Hindlimb muscle (tissue), 1 donor: ENCODE measurements around the gene SOX4. TPM values are rescaled to one million over a fixed set of nuclear protein-coding genes. Genes with fewer than 3 reads are reported as not detected.
"Not testable (repeated sequence)": the region's sequence is repeated elsewhere in the genome, so short reads cannot be mapped to it uniquely, and the experiment has no call there.

Source experiments
- DNase-seq: peaks from one replicate; pipeline ENCODE4 v3.0.0-alpha.2; 2013
- polyA plus RNA-seq: library from polyadenylated mRNA; unstranded; fragments of 120-200 nt; gene quantifications from one replicate; pipeline ENCODE4 v1.2.1, GENCODE V29; 2013; ENCODE audit not compliant: insufficient read length

Gene SOX4
- 43.1 TPM for polyA plus RNA-seq

DNA sequence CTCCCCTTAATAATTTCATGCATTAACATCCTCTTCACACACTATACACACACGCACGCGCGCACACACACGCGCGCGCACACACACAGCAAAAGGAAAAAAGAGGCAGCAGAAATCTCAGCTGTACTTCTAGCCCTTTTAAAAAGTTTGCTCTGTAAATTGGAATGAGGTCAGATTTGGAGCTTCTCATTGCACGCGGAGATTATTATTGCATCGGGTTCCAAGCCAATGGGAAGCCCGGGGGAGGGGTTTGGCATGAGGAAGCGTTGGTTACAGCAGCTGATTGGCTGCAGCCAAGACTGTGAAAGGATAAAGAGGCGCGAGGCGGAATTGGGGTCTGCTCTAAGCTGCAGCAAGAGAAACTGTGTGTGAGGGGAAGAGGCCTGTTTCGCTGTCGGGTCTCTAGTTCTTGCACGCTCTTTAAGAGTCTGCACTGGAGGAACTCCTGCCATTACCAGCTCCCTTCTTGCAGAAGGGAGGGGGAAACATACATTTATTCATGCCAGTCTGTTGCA is at the start of gene SOX4:
SOX4 (plus strand) TSS at position 340 of the 515 bp plus-strand sequence. CDS start 784 bp downstream, outside the sequence.
- DNase-seq, result peak; percentile 98

DNA sequence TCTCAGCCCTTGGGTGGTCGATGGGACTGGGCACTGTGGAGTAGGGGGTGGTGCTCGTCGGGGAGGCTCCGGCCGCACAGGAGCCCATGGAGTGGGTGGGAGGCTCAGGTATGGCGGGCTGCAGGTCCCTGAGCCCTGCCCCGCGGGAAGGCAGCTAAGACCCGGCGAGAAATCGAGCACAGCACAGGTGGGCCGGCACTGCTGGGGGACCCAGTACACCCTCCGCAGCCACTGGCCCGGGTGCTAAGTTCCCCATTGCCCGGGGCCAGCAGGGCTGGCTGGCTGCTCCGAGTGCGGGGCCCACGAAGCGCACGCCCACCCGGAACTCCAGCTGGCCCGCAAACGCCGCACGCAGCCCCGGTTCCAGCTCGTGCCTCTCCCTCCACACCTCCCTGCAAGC is 41.3 kb upstream of the SOX4 start:
- DNase-seq, result not testable (repeated sequence)

GRCh38 chr6:21554286-21554685 is 39.3 kb upstream of the SOX4 start:
- no peak for DNase-seq

DNA sequence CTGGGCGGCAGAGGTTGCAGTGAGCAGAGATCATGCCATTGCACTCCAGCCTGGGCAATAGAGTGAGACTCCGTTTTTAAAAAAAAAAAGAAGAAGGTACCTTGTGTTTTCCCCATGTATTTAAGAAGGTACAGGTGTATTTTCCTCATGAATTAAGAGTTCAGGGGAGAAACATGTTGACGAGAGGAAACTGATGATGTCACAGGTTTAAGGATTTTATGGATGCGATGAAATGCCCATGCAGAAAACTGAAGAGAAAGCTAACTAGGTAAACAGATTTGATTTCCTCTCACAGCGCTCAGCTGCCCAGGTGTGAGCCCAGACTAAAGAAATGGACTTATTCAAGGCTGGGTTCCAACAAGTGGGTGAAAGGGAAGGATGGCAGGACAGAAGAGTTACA is 38.4 kb upstream of the SOX4 start:
- DNase-seq, result no peak

- no peak for DNase-seq
These were observed 37.0 kb upstream of the SOX4 start for GRCh38 chr6:21556511-21556910.

DNA sequence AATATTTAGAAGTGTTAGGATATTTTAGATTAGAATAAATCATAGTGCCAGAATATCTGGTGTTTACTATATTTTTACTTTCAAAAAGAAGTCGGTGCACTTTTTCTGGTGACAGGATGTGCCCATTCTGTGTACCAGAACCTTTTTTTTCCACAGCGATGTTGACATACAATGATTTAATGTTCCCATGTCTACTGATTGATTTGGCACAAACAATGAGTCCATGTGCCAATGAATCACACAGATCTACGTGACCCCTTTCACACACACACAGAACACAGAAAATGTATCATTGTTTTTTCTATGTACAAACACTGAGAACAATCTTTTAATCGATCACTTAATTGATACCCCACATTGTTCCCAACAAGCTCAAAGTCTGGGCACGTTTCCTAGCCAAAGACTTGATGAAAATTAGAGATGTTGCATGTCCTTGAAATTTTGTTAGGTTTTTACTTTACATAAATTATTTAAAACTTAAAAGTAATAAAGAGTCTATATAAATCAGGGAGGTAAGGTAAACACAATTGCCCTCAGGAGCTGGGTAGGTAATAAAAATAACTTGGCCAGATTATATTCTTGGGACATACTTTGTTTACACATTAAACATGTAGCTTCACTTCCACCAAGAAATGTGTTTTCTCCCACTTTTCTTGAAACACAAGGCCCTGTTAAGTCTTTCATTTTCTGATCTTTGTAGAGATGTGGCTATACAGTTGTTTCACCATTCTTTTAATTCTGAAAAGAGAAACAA is 36.4 kb upstream of the SOX4 start:
- DNase-seq, result no peak

DNA sequence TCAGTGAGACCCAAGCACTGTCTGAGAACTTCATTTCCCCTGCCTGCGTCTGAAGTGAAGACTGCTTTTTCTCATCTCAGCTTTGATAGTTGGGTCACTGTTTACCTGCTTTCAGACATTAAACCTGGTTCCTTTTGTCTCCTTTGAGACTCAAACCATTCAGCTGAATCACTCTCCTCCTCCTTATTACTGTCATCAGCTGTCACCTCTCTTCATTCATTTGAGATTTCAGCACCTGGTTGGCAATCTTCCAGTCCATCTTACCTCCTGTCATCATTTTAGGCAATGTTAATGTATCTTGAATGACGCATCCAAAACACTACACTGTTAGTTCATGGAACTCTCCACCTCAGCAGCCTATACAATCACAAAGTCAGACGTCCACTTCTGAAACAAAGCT is 34.3 kb upstream of the SOX4 start:
- no peak for DNase-seq

DNA sequence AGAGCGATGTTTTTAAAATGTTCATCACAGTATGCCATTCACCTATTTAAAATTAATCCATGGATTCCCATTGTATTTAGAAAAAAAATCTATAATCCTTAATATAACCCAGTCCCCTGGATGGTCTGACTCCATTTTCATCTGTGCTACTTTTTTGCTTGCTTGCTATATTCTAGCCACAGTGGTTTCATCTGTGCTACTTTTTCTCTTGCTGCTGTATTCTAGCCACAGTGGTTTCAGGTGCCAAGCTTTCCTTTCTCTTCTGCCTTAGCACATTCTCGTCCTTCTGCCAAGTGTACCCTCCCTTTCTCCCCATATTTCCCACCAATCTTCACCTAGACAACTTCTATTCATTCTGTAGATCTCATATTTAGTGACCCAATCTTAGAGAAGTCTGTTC is 33.3 kb upstream of the SOX4 start:
- DNase-seq, result no peak

- no peak for DNase-seq
These were observed 28.1 kb upstream of the SOX4 start for GRCh38 chr6:21565431-21565830.

DNA sequence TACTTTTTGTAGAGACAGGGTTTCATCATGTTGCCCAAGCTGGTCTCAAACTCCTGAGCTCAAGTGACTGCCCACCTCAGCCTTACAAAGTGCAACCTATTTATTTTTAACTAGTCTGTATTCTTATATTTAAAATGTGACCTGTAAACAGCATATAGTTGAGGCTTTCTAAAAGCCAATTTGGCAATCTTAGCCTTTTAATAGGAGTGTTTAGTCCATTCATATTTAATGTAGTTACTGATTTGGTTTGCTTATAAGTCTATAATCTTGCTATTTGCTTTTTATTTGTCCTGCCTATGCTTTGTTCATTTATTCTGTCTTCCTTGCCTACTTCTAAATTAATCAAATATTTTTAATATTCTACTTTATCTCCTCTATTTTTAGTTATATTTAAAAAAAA is 15.0 kb upstream of the SOX4 start:
- no peak for DNase-seq

- no peak for DNase-seq
These were observed 10.9 kb upstream of the SOX4 start for GRCh38 chr6:21582651-21583050.

DNA sequence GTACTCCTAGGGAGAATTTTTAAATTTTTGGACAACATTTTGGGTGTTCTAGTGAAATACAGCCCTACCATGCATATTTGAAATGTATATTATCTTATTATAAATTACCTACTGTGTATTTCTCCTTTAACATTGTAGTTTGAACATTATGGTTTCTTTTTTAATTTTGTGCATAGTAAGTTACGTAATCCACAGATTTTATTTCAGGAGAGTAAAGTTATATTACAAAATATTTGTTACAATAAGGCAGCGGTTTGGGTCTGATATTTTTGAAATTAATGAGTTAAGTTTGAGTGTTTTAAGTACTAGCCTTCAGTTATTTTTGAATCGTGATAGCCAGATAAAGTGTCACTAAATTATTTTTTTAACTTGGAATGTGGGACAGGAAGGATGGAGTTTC is 7.3 kb upstream of the SOX4 start:
- no peak for DNase-seq

- no peak for DNase-seq
These were observed 6.8 kb upstream of the SOX4 start for GRCh38 chr6:21586740-21587178.

GRCh38 chr6:21587179-21587960 is 6.2 kb upstream of the SOX4 start:
- peak; percentile 84 for DNase-seq

DNA sequence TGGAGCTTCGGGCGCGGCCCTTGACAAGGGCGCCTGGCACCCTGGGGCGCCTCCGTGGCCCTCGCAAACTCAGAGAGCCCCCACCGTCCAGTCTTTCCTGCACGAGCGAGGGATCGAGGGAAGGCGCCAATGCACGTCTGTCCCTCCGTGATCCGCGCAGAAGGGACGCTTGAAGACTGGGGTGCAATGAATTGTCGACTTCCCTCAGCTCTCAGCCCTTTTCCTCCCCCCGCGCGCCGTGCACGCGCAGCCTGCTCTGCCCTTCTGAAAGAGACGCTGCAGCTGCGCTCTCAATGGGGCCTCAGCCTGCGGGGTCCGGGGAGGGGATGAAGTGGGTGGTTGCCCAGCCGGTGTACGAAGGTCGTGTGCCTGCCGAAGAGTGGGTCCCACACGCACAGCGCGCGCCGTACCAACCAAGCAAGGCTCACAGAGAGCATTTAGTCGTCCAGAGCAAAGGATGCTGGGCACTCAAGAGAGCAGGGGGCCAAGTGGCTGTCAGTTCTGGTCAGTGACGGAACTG is 5.5 kb upstream of the SOX4 start:
- DNase-seq, result peak; percentile 87

DNA sequence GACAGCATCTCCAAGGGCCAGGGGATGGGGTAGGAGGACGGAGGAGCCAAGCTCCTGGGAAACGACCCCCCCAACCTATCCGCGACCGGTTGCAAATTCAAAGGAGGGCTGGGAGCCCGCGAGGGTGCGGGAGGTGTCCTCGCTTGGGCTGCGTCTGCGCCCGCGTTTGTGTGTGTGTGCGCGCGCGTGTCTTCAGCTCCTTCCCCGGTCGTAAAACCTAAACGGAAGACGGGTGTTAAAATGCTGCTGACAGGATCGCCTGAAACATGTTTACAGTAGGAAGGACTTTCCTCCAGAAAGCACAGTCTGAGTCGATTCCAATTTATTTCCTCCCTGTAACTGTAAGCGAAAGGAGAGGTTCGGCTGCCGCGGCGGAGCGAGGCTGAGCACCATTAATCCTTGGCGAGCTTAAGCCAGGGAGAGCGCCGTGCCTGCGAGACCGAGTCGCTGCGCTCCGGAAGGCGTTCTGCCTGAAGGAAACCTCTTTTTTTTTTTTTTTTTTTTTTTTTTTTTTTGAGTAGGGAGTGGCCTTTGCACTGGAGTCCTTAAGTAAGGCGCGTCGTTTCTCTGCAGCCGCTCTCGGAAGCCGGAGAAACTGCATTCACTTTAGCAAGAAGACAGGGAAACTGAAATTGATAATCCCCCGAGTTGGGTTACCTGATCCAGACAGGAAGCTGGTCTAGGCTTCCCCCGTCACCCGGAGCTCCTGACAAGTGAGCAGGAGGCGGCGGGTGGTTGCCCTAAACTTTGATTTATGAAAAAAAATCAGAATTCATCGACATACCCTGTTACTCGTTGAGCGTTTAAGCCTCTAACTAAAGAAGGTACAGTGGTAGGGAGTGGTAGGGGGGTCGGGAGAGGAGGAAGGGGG is 4.8 kb upstream of the SOX4 start:
- DNase-seq, result peak; percentile 86

DNA sequence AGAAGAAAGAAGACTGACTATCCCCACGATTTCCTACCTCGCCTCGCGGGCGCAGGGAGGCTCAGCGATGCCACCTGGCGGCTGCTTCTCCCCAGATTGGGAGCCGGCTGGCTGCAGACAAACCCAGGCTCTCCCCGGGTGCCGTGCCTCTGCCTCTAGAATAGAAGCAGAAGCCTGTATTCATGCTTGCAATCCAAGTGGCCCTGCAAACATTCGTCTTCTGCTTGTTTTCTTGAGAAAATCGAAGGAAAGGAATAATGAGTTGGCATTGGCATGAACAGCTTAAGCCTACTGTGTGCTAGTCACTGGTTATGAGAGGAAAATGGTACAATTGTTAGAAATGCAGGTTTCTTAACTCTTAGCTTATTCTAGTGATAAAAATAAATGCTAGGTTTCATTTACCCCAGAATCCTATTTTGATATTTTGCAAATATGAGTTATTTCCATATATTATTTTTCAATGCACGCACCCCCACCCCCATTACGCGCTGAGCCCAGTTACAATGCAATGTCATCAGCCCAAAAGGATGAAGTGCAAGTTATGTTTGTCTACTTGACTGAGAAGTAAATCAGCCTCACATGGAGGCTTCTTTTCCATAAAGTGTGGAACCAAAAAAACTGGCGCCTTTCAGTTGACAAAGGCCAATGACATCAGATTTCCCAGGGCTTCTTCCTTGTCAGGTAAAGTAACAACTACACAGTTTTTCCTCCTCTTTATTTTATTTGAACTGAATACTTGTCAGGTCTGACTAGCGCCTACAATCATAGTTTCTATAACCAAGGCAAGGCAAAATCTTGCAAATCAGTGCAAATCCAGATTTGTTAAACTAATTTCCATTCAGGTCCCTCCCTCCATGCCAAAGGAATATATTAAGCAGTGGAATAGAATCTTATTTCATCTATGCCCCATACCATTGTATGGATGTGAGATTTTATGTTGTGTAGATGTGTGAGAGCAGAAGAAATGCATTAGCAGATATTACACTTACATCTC is 3.9 kb upstream of the SOX4 start:
- peak; percentile 94 for DNase-seq

DNA sequence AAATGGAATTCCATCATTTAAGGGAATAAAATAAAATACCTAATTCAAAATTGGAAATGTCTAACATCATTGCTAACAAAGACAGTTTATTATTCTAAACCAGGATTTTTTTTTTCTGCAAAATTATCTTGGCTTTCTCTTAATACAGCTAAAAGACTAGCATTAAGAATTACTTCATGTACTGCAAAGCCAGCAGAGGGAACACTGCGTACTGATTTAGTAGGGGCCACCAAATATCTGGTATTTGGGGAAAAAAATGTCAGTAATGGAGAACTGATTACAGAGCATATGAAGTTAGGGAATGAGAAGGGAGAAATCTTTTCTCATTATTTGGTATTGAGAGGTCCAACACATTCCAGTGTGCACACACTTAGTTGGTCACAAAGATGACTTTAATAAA is 3.2 kb upstream of the SOX4 start:
- DNase-seq, result no peak

DNA sequence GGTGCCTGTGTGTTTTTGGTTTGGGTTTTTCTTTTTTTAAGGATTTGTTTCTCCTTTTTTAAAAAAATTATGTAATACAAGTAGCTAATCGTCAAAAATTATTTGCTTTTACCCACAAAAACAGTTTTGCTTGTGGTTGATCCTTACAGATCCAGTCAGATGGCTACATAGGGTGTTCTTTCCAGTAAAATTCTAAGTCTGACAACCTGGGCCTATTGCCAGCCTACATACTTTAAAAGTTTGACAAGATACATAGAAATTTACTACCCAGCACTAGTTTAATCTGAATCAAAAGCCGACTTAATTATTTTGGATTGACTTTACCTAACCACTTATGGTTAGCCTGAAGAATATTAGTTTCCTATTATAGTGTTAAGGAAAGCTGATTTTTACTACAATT is 2.1 kb upstream of the SOX4 start:
- DNase-seq, result no peak

GRCh38 chr6:21592953-21593352 is 598 bp upstream of the SOX4 start:
- no peak for DNase-seq

GRCh38 chr6:21593927-21594415 is 420 bp downstream of the SOX4 start:
- no peak for DNase-seq
